Tibial nerve (tissue), 4 donors: ENCODE data around the gene THEM5. TPM values are rescaled to one million over a fixed set of nuclear protein-coding genes. Genes with fewer than 3 reads are reported as not detected.
"Not testable (repeated sequence)": the region's sequence is repeated elsewhere in the genome, so short reads cannot be mapped to it uniquely, and the experiment has no call there.

Experiments
- DNase-seq, 2 donors: peaks; one replicate each; pipeline ENCODE4 v3.0.0-alpha.2; 2019; ENCODE audit warnings: low spot score in 2 of 2
- H3K27ac ChIP-seq, 4 donors: fragments of 200-600 bp; sonication (generic) in 3 of 4; one replicate each; pipeline ENCODE4 v1.5.1; 2017 to 2019; ENCODE audit warnings: mild to moderate bottlenecking in 1 of 4
- H3K27me3 ChIP-seq, 2 donors: fragments of 200-600 bp; sonication (generic) in 1 of 2; one replicate each; pipeline versions ENCODE4 v1.5.1 to v1.6.0; 2017 to 2019
- H3K36me3 ChIP-seq, 3 donors: fragments of 200-600 bp; sonication (generic); one replicate each; pipeline ENCODE4 v1.5.1; 2018 to 2019
- H3K4me1 ChIP-seq, 4 donors: fragments of 200-600 bp; sonication (generic) in 3 of 4; one replicate each; pipeline ENCODE4 v1.5.1; 2017 to 2019
- H3K4me3 ChIP-seq, 4 donors: fragments of 200-600 bp; sonication (generic) in 3 of 4; one replicate each; pipeline ENCODE4 v1.5.1; 2017 to 2019; ENCODE audit warnings: mild to moderate bottlenecking in 1 of 4, moderate library complexity in 1 of 4
- H3K9me3 ChIP-seq, 4 donors: fragments of 200-600 bp; sonication (generic) in 3 of 4; one replicate each; pipeline ENCODE4 v1.5.1; 2017 to 2019
- CTCF ChIP-seq, 5 experiments: fragments of 200-600 bp in 3 of 5; fragments of 450-650 bp in 2 of 5; sonication (generic) in 3 of 5; IDR thresholded peaks; one replicate each; pipeline ENCODE4 v1.5.1; 2016 to 2019; ENCODE audit warnings: antibody characterized with exemption in 5 of 5, mild to moderate bottlenecking in 3 of 5, moderate library complexity in 2 of 5
- EP300 ChIP-seq, 2 donors: sonication (generic); formaldehyde crosslinking; IDR thresholded peaks; one replicate each; pipeline ENCODE4 v1.6.1; 2017; ENCODE audit warnings: antibody characterized with exemption in 2 of 2, mild to moderate bottlenecking in 1 of 2
- POLR2A ChIP-seq, 2 donors: fragments of 450-650 bp; IDR thresholded peaks; one replicate each; pipeline ENCODE4 v1.6.1; 2017; ENCODE audit warnings: antibody characterized with exemption in 2 of 2, mild to moderate bottlenecking in 2 of 2, moderate library complexity in 2 of 2
- WGBS, 2 donors: methylation state at CpG; one replicate each; pipeline ENCODE4 v1.1.5; 2018; 5-methylcytosine and 5-hydroxymethylcytosine counted together
- total RNA-seq, 4 donors: library from RNA; depleted of rRNA; stranded (reverse); fragments of >200 nt; gene quantifications; one replicate each; pipeline ENCODE4 v1.1.0, GENCODE V29; 2016

Gene THEM5
- total RNA-seq, 4 donors from 2014 or later = not detected

GRCh38 chr1:151858886-151859665, 5.6 kb upstream of the THEM5 start:
- Histone ChIP-seq H3K4me1 (no peaks in the 10 kb centered on the region), H3K36me3 (no peaks in the 10 kb centered on the region), H3K27ac (no peak overlapping the region), H3K9me3 (no peaks in the 10 kb centered on the region), H3K27me3 (no peaks in the 10 kb centered on the region), H3K4me3 (no peak overlapping the region)
- TF ChIP-seq POLR2A (IDR thresholded peaks at IDR 0.05) (no peak), EP300 (IDR thresholded peaks at IDR 0.05) (no peak), CTCF (IDR thresholded peaks at IDR 0.05) (no peak)
- 90 to 91% methylated on average over 5 to 6 of the region's 6 CpGs for WGBS, 2 donors
- DNase-seq = no peak

GRCh38 chr1:151858030-151858746, 4.7 kb upstream of the THEM5 start:
- WGBS, 2 donors = 59 to 61% methylated on average over 3 of the region's 3 CpGs
- TF ChIP-seq CTCF (IDR thresholded peaks at IDR 0.05) (no peak), EP300 (IDR thresholded peaks at IDR 0.05) (no peak), POLR2A (IDR thresholded peaks at IDR 0.05) (no peak)

GRCh38 chr1:151855933-151856332, 2.4 kb upstream of the THEM5 start:
- no peak for TF ChIP-seq POLR2A (IDR thresholded peaks at IDR 0.05)
- TF ChIP-seq EP300 (IDR thresholded peaks at IDR 0.05) = no peak
- Histone ChIP-seq H3K36me3 (no peaks in the 10 kb centered on the region), H3K4me1 (no peaks in the 10 kb centered on the region), H3K4me3 (no peak overlapping the region), H3K9me3 (no peaks in the 10 kb centered on the region), H3K27ac (no peak overlapping the region), H3K27me3 (no peaks in the 10 kb centered on the region)
- WGBS, 2 donors = 18 to 25% methylated on average over 4 of the region's 4 CpGs
- no peak for DNase-seq

More at GRCh38 chr1:151858030-151858746, 4.7 kb upstream of the THEM5 start:
- H3K36me3 ChIP-seq = no peaks in the 10 kb centered on the region
- no peak overlapping the region for H3K27ac ChIP-seq
- no peak for DNase-seq
- no peak overlapping the region for H3K4me3 ChIP-seq
- H3K4me1 ChIP-seq = no peaks in the 10 kb centered on the region
- H3K9me3 ChIP-seq = no peaks in the 10 kb centered on the region
- H3K27me3 ChIP-seq = no peaks in the 10 kb centered on the region

GRCh38 chr1:151855516-151855915, 2.0 kb upstream of the THEM5 start:
- H3K9me3 ChIP-seq, H3K4me3 ChIP-seq, H3K36me3 ChIP-seq, H3K27ac ChIP-seq, DNase-seq, H3K27me3 ChIP-seq, H3K4me1 ChIP-seq: not testable (repeated sequence)
- WGBS, 2 donors = 65 to 66% methylated on average over 8 of the region's 8 CpGs

GRCh38 chr1:151854658-151855057, 1.1 kb upstream of the THEM5 start:
- WGBS, 2 donors = 78 to 88% methylated on average over 7 of the region's 7 CpGs
- DNase-seq = no peak

More at GRCh38 chr1:151854658-151855057, 1.1 kb upstream of the THEM5 start:
- Histone ChIP-seq H3K27ac (no peak overlapping the region), H3K36me3 (no peaks in the 10 kb centered on the region), H3K9me3 (no peaks in the 10 kb centered on the region), H3K4me1 (no peaks in the 10 kb centered on the region), H3K4me3 (no peak overlapping the region), H3K27me3 (no peaks in the 10 kb centered on the region)
- TF ChIP-seq POLR2A (IDR thresholded peaks at IDR 0.05) = no peak
- TF ChIP-seq EP300 (IDR thresholded peaks at IDR 0.05) = no peak
- TF ChIP-seq CTCF (IDR thresholded peaks at IDR 0.05) = no peak
